Measurements from ENCODE around the gene SLC2A4RG. TPM values are rescaled to one million over a fixed set of nuclear protein-coding genes. Genes with fewer than 3 reads are reported as not detected.

The SLC2A4RG gene
- total and polyA plus RNA-seq, 2 experiments from 2014 or later = 46.6 to 177 TPM

GRCh38 chr20:63751471-63752271 lies 12.1 kb downstream of the SLC2A4RG start:
- DNase-seq (ENCODE audit: low read depth in 1 of 2, low spot score in 1 of 2) = peak in 1 of 2 donors; percentile 24
- Histone ChIP-seq H3K27me3 (no peaks in the 10 kb centered on the region), H3K36me3 (peaks cover 5% of the 10 kb centered on the region), H3K4me3 (no peak overlapping the region), H3K27ac (peak overlapping the region; percentile 76), H3K9me3 (ENCODE audit: low read depth) (no peaks in the 10 kb centered on the region), H3K4me1 (ENCODE audit: low read depth) (peaks cover 11% of the 10 kb centered on the region)
- TF ChIP-seq, protein P1, sequence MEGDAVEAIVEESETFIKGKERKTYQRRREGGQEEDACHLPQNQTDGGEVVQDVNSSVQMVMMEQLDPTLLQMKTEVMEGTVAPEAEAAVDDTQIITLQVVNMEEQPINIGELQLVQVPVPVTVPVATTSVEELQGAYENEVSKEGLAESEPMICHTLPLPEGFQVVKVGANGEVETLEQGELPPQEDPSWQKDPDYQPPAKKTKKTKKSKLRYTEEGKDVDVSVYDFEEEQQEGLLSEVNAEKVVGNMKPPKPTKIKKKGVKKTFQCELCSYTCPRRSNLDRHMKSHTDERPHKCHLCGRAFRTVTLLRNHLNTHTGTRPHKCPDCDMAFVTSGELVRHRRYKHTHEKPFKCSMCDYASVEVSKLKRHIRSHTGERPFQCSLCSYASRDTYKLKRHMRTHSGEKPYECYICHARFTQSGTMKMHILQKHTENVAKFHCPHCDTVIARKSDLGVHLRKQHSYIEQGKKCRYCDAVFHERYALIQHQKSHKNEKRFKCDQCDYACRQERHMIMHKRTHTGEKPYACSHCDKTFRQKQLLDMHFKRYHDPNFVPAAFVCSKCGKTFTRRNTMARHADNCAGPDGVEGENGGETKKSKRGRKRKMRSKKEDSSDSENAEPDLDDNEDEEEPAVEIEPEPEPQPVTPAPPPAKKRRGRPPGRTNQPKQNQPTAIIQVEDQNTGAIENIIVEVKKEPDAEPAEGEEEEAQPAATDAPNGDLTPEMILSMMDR (IDR thresholded peaks at IDR 0.05; ENCODE audit: low read depth, low read length) = no peak

DNA sequence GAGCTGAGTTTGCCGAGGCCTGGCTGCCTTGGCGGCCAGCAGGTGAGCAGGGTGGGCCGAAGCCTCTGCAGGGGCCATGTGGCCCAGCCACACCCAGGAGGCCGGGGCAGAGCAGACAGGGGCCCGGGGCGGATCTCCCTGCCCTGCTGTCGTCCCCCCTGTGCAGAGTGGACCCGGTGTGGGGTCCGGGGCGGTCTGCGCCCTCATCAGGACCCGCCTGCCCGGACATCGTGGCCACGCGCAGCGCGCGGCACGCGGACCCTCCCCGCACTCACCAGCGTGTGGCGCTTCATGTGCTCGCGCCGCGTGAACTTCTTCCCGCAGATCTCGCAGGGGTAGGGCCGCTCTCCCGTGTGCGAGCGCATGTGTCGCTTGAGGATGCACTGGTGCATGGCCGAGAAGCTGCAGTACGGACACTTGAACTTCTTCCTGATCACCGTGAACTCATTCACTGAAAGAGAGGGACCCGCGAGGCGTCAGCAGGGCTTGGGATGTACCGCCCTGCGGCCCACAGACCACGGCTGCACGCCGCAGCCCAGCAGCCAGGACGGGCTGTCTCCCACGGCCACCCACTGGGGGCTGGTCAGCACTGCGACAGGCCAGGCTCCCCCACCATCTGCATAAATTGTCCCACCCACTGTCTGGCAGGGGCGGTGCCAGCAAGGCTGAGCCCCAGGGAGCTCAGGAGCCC lies 13.0 kb downstream of the SLC2A4RG start:
- Histone ChIP-seq H3K36me3 (peaks cover 5% of the 10 kb centered on the region), H3K27me3 (no peaks in the 10 kb centered on the region), H3K9me3 (ENCODE audit: low read depth) (no peaks in the 10 kb centered on the region), H3K27ac (no peak overlapping the region), H3K4me1 (ENCODE audit: low read depth) (peaks cover 11% of the 10 kb centered on the region), H3K4me3 (no peak overlapping the region)
- TF ChIP-seq, protein P1 (IDR thresholded peaks at IDR 0.05; ENCODE audit: low read depth, low read length) = no peak
- DNase-seq (ENCODE audit: low read depth in 1 of 2, low spot score in 1 of 2) = no peak

- no peaks in the 10 kb centered on the region for H3K9me3 ChIP-seq (ENCODE audit: low read depth)
- no peak overlapping the region for H3K4me3 ChIP-seq
- H3K4me1 ChIP-seq (ENCODE audit: low read depth) = peaks cover 4% of the 10 kb centered on the region
- H3K36me3 ChIP-seq = peaks cover 5% of the 10 kb centered on the region
- peak overlapping the region; percentile 69 for H3K27ac ChIP-seq
- H3K27me3 ChIP-seq = no peaks in the 10 kb centered on the region
- no peak for DNase-seq (ENCODE audit: low read depth in 1 of 2, low spot score in 1 of 2)
- TF ChIP-seq, protein P1 (IDR thresholded peaks at IDR 0.05; ENCODE audit: low read depth, low read length) = no peak
Observed at GRCh38 chr20:63753381-63753780, 13.8 kb downstream of the SLC2A4RG start.

DNA sequence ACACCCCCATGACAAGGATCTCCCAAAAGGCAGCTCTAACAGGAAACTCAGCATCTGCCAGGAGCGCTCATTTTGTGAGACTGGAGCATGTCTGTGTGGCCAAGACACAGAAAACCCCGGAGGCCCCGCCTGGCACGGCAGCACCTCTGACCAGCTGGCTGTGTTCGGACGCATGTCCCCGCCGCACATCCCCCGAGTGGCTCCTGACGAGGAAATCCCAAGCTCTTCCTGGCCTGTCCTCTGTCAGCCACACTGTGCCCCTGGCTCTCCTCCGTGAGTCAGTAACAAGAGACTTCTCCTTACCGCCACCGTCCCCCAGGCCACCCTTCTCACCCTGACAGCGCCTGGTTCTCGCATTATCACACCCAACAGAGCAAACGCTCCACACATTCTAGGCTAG lies 14.4 kb downstream of the SLC2A4RG start:
- Histone ChIP-seq H3K27ac (peak overlapping the region; percentile 69), H3K9me3 (ENCODE audit: low read depth) (no peaks in the 10 kb centered on the region), H3K27me3 (no peaks in the 10 kb centered on the region), H3K4me1 (ENCODE audit: low read depth) (peaks cover 4% of the 10 kb centered on the region), H3K4me3 (no peak overlapping the region), H3K36me3 (peaks cover 5% of the 10 kb centered on the region)
- DNase-seq (ENCODE audit: low read depth in 1 of 2, low spot score in 1 of 2) = peak in 1 of 2 donors; percentile 66
- TF ChIP-seq, protein P1 (IDR thresholded peaks at IDR 0.05; ENCODE audit: low read depth, low read length) = no peak

GRCh38 chr20:63755933-63756647 lies 16.5 kb downstream of the SLC2A4RG start:
- Histone ChIP-seq H3K9me3 (ENCODE audit: low read depth) (no peaks in the 10 kb centered on the region), H3K27ac (no peak overlapping the region), H3K4me3 (no peak overlapping the region), H3K36me3 (no peaks in the 10 kb centered on the region), H3K27me3 (no peaks in the 10 kb centered on the region), H3K4me1 (ENCODE audit: low read depth) (peaks cover 4% of the 10 kb centered on the region)
- TF ChIP-seq, protein P1 (IDR thresholded peaks at IDR 0.05; ENCODE audit: low read depth, low read length) = no peak
- no peak for DNase-seq (ENCODE audit: low read depth in 1 of 2, low spot score in 1 of 2)

All from cardiac muscle cell (in vitro differentiated cells and primary cell).